Cardiac muscle cell (in vitro differentiated cells and primary cell): ENCODE results near the gene GAREM1. TPM values are rescaled to one million over a fixed set of nuclear protein-coding genes. Genes with fewer than 3 reads are reported as not detected.

ENCODE experiments used
- DNase-seq, 2 donors: peaks; one replicate each; pipeline versions ENCODE4 v3.0.0 to v3.0.0-alpha.2; 2010 to 2017; ENCODE audit warnings: low read depth in 1 of 2, low spot score in 1 of 2
- H3K27ac ChIP-seq: fragments of 200-600 bp; sonication (generic); 2 replicates; pipeline ENCODE4 v1.5.1; 2016
- H3K27me3 ChIP-seq: fragments of 200-600 bp; sonication (generic); 2 replicates; pipeline ENCODE4 v1.6.0; 2016; ENCODE audit warnings: control low read depth
- H3K36me3 ChIP-seq: fragments of 200-600 bp; sonication (generic); 2 replicates; pipeline ENCODE4 v1.5.1; 2016; ENCODE audit warnings: control low read depth
- H3K4me1 ChIP-seq: fragments of 200-600 bp; sonication (generic); 2 replicates; pipeline ENCODE4 v1.8.1; 2017; ENCODE audit warnings: low read depth, mild to moderate bottlenecking, mixed run types
- H3K4me3 ChIP-seq: fragments of 200-600 bp; sonication (generic); 2 replicates; pipeline ENCODE4 v1.5.1; 2016; ENCODE audit warnings: mild to moderate bottlenecking
- H3K9me3 ChIP-seq: fragments of 200-600 bp; sonication (generic); 2 replicates; pipeline ENCODE4 v1.5.1; 2017; ENCODE audit warnings: low read depth, mild to moderate bottlenecking, control low read depth
- polyA plus RNA-seq: library from polyadenylated mRNA; unstranded; fragments of >200 nt; fragmentation: Nextera tagmentation; extraction: Ambion mirVana; gene quantifications from 2 replicates; pipeline ENCODE4 v1.2.1, GENCODE V29; 2016
- total RNA-seq: library from RNA; depleted of rRNA; stranded (reverse); fragments of >200 nt; gene quantifications from 2 replicates; pipeline ENCODE4 v1.2.3, GENCODE V29; 2016
- TF ChIP-seq, protein P1 (sequence below): IDR thresholded peaks from 2 replicates; pipeline ENCODE4 v1.5.1; 2012; ENCODE audit warnings: low read depth, mild to moderate bottlenecking, low read length

Gene GAREM1
- total and polyA plus RNA-seq, 2 experiments from 2014 or later, result 14.2 to 17.3 TPM

DNA sequence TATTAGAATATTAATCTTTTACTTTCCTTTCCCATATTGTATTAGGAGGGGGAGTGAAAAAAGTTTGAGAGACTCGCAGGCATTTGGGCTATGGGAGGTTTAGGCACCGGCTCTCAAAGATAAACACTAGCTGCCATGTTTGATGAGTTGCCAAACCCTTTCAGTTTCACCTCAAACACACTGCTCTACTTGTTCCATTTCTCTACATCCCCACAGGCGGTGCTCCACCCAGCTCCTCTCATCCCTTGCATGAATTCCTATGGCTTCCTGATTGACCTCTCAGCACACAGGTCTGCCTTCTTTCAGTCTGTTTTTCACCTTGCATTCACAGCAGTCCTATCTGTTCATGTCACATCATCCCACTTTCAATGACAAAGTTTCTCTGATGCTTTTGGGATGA, 215.1 kb downstream of the GAREM1 start:
- H3K4me3 ChIP-seq, result no peak overlapping the region
- no peak for DNase-seq
- no peaks in the 10 kb centered on the region for H3K4me1 ChIP-seq
- no peaks in the 10 kb centered on the region for H3K27me3 ChIP-seq
- TF ChIP-seq, protein P1, sequence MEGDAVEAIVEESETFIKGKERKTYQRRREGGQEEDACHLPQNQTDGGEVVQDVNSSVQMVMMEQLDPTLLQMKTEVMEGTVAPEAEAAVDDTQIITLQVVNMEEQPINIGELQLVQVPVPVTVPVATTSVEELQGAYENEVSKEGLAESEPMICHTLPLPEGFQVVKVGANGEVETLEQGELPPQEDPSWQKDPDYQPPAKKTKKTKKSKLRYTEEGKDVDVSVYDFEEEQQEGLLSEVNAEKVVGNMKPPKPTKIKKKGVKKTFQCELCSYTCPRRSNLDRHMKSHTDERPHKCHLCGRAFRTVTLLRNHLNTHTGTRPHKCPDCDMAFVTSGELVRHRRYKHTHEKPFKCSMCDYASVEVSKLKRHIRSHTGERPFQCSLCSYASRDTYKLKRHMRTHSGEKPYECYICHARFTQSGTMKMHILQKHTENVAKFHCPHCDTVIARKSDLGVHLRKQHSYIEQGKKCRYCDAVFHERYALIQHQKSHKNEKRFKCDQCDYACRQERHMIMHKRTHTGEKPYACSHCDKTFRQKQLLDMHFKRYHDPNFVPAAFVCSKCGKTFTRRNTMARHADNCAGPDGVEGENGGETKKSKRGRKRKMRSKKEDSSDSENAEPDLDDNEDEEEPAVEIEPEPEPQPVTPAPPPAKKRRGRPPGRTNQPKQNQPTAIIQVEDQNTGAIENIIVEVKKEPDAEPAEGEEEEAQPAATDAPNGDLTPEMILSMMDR, result no peak
- no peaks in the 10 kb centered on the region for H3K9me3 ChIP-seq
- H3K36me3 ChIP-seq, result no peaks in the 10 kb centered on the region
- no peak overlapping the region for H3K27ac ChIP-seq

DNA sequence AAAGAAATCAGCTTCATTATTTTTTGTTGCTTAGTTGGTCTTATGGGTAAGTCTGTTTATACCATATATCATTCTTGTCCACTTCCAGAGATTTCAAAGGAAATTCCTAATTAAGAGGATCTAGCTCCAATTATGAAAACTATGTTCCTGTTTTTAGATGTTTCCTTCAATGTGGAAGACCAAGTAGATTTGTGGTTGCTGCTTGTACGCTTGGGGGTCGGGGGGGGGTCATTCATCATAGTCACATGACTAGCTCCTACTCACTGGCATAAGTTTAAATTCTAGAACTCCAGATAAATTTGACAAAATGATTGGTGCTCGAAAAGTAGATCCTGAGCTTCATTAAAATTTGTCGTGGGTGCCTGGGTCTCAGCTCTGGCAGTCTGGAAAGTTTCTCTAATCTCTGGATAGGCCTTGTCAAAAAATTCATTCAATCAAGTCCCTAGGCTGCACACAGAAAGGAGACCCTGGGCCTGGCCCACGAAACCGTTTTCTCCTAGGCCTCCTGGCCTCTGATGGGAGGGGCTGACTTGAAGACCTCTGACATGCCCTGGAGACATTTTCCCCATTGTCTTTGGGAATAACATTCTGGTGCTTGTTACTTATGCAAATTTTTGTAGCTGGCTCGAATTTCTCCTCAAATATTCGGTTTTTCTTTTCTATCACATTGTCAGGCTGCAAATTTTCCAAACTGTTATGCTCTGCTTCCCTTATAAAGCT, 218.4 kb downstream of the GAREM1 start:
- Histone ChIP-seq H3K27me3 (no peaks in the 10 kb centered on the region), H3K27ac (no peak overlapping the region), H3K4me1 (no peaks in the 10 kb centered on the region), H3K9me3 (no peaks in the 10 kb centered on the region), H3K36me3 (no peaks in the 10 kb centered on the region), H3K4me3 (no peak overlapping the region)
- DNase-seq, result no peak
- TF ChIP-seq, protein P1, result no peak

DNA sequence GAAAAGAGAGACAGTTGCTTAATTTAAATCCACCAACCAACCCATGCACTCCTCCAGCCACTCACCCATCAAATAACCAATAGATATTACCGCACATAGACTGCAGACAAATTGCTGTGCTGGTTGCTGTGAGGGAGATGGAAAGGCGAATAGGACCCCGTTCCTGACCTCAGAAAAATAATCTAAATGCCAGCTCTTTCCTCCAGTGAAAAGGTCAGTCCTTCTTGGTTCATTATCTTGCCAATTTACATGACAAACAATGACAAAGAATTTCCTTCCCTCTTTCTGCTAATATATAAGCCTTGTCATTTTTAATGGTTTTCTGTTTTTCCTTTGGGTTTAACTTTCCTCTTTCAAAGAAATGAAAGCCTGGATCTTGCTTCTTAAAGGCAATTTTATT, 219.2 kb downstream of the GAREM1 start:
- H3K9me3 ChIP-seq, result no peaks in the 10 kb centered on the region
- no peak overlapping the region for H3K4me3 ChIP-seq
- DNase-seq, result no peak
- H3K4me1 ChIP-seq, result no peaks in the 10 kb centered on the region
- H3K36me3 ChIP-seq, result no peaks in the 10 kb centered on the region
- no peaks in the 10 kb centered on the region for H3K27me3 ChIP-seq
- no peak overlapping the region for H3K27ac ChIP-seq
- TF ChIP-seq, protein P1, result no peak

DNA sequence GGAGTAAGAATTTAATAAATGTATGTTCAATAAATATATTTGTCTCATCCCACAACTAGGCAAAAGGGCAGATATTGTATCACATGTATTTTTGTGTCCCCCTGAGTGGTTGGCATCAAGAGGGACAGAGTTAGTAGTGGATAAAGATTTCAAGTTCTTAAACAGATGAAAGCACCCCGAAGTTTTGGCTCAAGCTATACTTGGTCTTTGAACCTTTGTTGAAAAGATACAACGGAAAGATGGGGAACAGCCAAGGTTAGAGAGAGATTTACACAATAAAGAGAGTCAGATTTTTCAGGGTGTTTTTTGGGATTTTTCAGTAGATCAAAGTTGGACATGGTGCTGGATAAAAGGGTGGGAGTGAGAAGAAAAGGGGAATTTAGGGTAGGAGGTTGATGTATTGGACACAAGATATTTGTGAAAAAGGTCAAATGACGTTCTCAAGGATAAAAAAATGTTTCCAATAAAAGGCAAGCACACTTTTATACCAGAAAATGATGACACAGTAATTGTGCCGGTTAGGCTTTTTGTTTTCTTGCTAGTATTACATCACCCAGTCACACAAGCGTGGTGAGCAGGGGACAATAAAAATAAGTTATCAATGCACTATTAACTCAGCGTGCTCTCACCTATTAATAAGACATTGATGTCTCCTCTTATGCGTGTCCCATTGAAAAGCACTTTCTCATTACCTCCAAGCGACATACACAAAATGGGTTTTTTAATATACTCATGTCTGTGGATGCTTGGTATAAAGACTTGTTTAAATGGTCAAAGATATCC, 221.3 kb downstream of the GAREM1 start:
- no peak for DNase-seq
- TF ChIP-seq, protein P1, result no peak
- Histone ChIP-seq H3K4me3 (no peak overlapping the region), H3K4me1 (no peaks in the 10 kb centered on the region), H3K27ac (no peak overlapping the region), H3K36me3 (no peaks in the 10 kb centered on the region), H3K9me3 (no peaks in the 10 kb centered on the region), H3K27me3 (no peaks in the 10 kb centered on the region)

DNA sequence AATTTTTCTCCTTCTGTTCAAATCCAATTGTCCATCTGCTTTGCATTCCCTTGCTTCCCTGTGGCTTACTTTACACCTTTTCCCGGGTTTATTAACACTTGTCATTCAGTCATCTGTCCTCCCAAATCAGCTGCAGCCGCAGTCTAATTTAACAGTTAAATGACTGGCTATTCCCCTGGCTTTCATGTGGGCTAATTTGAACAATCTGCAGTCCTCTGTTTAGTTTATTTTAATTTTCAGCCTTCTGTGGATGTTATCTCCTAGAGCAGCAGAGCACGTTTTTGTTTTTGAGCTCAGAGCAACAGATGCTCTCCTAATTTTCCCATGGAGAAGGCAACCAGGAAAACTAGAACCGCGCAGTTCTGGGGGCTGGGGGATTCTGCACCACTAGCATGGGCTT, 225.8 kb downstream of the GAREM1 start:
- no peaks in the 10 kb centered on the region for H3K9me3 ChIP-seq
- no peaks in the 10 kb centered on the region for H3K27me3 ChIP-seq
- DNase-seq, result no peak
- TF ChIP-seq, protein P1, result no peak
- H3K4me1 ChIP-seq, result no peaks in the 10 kb centered on the region
- no peak overlapping the region for H3K27ac ChIP-seq
- no peaks in the 10 kb centered on the region for H3K36me3 ChIP-seq
- no peak overlapping the region for H3K4me3 ChIP-seq
